PC-3 (cell line): ENCODE measurements around the gene LBX1. TPM values are rescaled to one million over a fixed set of nuclear protein-coding genes. Genes with fewer than 3 reads are reported as not detected.

Experiments used
- ATAC-seq: fragments of 200-7000 bp; cut with Tn5 transposase; 2 replicates; pipeline ENCODE4 v1.9.1; 2020; ENCODE audit warnings: mild to moderate bottlenecking, moderate library complexity
- Bru-seq: library from RNA; stranded (reverse); fragments of 400-500 nt; gene quantifications from one replicate; lab custom pipeline; 2021; lab: Mats Ljungman, UMichigan
- BruChase-seq, 2 experiments: library from RNA; stranded (reverse); fragments of 400-500 nt; gene quantifications; one replicate each; lab custom pipeline; 2021; lab: Mats Ljungman, UMichigan
- BruUV-seq: library from RNA; stranded (reverse); fragments of 400-500 nt; replicated peaks from 2 replicates; lab custom pipeline; 2021; lab: Mats Ljungman, UMichigan
- CTCF ChIA-PET: fragments of 300-600 bp; sonication (Branson Sonifier 250); formaldehyde crosslinking; loops from one replicate; lab custom pipeline; 2022; ENCODE audit warnings: antibody characterized with exemption; lab: Charles Lee
- POLR2A ChIA-PET: fragments of 300-600 bp; sonication (Branson Sonifier 250); formaldehyde crosslinking; loops from one replicate; lab custom pipeline; 2022; ENCODE audit warnings: antibody characterized with exemption; ENCODE audit not compliant: unreplicated experiment; lab: Charles Lee
- DNase-seq: peaks from one replicate; pipeline ENCODE4 v3.0.0-alpha.2; 2015
- H2AFZ ChIP-seq: fragments of 300-600 bp; sonication (generic); 2 replicates; pipeline ENCODE4 v1.6.0; 2016; ENCODE audit warnings: antibody characterized with exemption, low read length
- H3F3A ChIP-seq: fragments of 300-600 bp; sonication (generic); one replicate; pipeline ENCODE4 v1.6.0; 2017; ENCODE audit warnings: antibody characterized with exemption, low read length, control low read depth, mild to moderate bottlenecking; ENCODE audit not compliant: unreplicated experiment
- H3K27ac ChIP-seq: fragments of 300-600 bp; sonication (generic); 2 replicates; pipeline ENCODE4 v1.5.1; 2016; ENCODE audit warnings: mild to moderate bottlenecking, low read length
- H3K27me3 ChIP-seq: fragments of 300-600 bp; sonication (generic); 2 replicates; pipeline ENCODE4 v1.6.1; 2016; ENCODE audit warnings: low read length, mixed read lengths
- H3K36me3 ChIP-seq: fragments of 300-600 bp; sonication (generic); 2 replicates; pipeline ENCODE4 v1.6.1; 2016; ENCODE audit warnings: low read depth, mixed run types, low read length, mixed read lengths
- H3K4me1 ChIP-seq: fragments of 300-600 bp; sonication (generic); 2 replicates; pipeline ENCODE4 v1.5.1; 2016; ENCODE audit warnings: low read length; ENCODE audit not compliant: insufficient read depth
- H3K4me2 ChIP-seq: fragments of 300-600 bp; sonication (generic); 2 replicates; pipeline ENCODE4 v1.6.0; 2016; ENCODE audit warnings: low read length
- H3K4me3 ChIP-seq: fragments of 300-600 bp; sonication (generic); 2 replicates; pipeline ENCODE4 v1.5.1; 2016; ENCODE audit warnings: mild to moderate bottlenecking, low read length, mixed read lengths
- H3K79me2 ChIP-seq: fragments of 300-600 bp; sonication (generic); 2 replicates; pipeline ENCODE4 v1.6.1; 2017; ENCODE audit warnings: low read length, mixed read lengths
- H3K9ac ChIP-seq: fragments of 300-600 bp; sonication (generic); 2 replicates; pipeline ENCODE4 v1.6.0; 2016; ENCODE audit warnings: mild to moderate bottlenecking, low read length
- H3K9me2 ChIP-seq: fragments of 300-600 bp; sonication (generic); replicated peaks from 2 replicates; pipeline ENCODE4 v1.6.1; 2016; ENCODE audit warnings: mixed run types, low read length, mixed read lengths
- H3K9me3 ChIP-seq: fragments of 300-600 bp; sonication (generic); 2 replicates; pipeline ENCODE4 v1.6.1; 2016; ENCODE audit warnings: low read length, mixed read lengths
- H4K20me1 ChIP-seq: fragments of 300-600 bp; sonication (generic); 2 replicates; pipeline ENCODE4 v1.6.1; 2016; ENCODE audit warnings: low read length, mixed read lengths
- CTCF ChIP-seq: fragments of 300-600 bp; sonication (generic); conservative IDR thresholded peaks from 2 replicates; pipeline ENCODE4 v1.5.1; 2017; ENCODE audit warnings: antibody characterized with exemption, low read depth, mild to moderate bottlenecking, low read length
- EZH2 ChIP-seq: fragments of 300-600 bp; sonication (generic); IDR thresholded peaks from one replicate; pipeline ENCODE4 v1.6.1; 2017; ENCODE audit warnings: antibody characterized with exemption, mild to moderate bottlenecking, low read length; ENCODE audit not compliant: unreplicated experiment
- EZH2phosphoT487 ChIP-seq: fragments of 300-600 bp; sonication (generic); IDR thresholded peaks from 2 replicates; pipeline ENCODE4 v1.6.1; 2018; ENCODE audit warnings: mild to moderate bottlenecking, antibody characterized with exemption, low read length, borderline replicate concordance
- intact Hi-C: fragments of 100-400 bp; cut with micrococcal nuclease; formaldehyde crosslinking; loops from 2 replicates; pipeline ENCODE4 v1.9.0; 2023
- long read RNA-seq: library from polyadenylated mRNA; unstranded; transcript quantifications from one replicate; pipeline ENCODE4 v2.0.0, GENCODE V29; 2021; ENCODE audit not compliant: unreplicated experiment
- total RNA-seq: library from RNA; depleted of rRNA; stranded (reverse); fragments of >200 nt; gene quantifications from 2 replicates; pipeline ENCODE4 v1.2.3, GENCODE V29; 2014; rRNA removed

LBX1 gene
- total RNA-seq (not detected in 2 replicates), Bru-seq, nascent RNA (not detected), BruChase-seq, experiment 1, labeled RNA remaining after a 6-hour chase (not detected), BruChase-seq, experiment 2, labeled RNA remaining after a 2-hour chase (not detected)
- long read RNA-seq, result 0 reads

- no peaks in the 10 kb centered on the region for H3K9me2 ChIP-seq
- H3K4me1 ChIP-seq, result peaks cover 4% of the 10 kb centered on the region
- H3K4me3 ChIP-seq, result peak within 1 kb of the TSS; percentile 35; the same call in 1 of the 2 replicates
- no peaks in the 10 kb centered on the region for H3K79me2 ChIP-seq
- H3F3A ChIP-seq, result no peaks in the 10 kb centered on the region
- H3K27ac ChIP-seq, result no peak within 1 kb of the TSS
- H3K9me3 ChIP-seq, result no peaks in the 10 kb centered on the region
- CTCF ChIA-PET, result no interaction called here
- H3K27me3 ChIP-seq, result peaks cover 96% of the 10 kb centered on the region
- H3K9ac ChIP-seq, result no peak within 1 kb of the TSS
- H4K20me1 ChIP-seq, result no peaks in the 10 kb centered on the region
- ATAC-seq, result no peak
- TF ChIP-seq CTCF (no peak), EZH2 (peak; percentile 98), EZH2phosphoT487 (peak; percentile 86)
- DNase-seq, result no peak
- intact Hi-C loops, result no loop called here
- BruUV-seq, result no TSS peak
- H3K36me3 ChIP-seq, result no peaks in the 10 kb centered on the region
- no peak within 1 kb of the TSS for H2AFZ ChIP-seq
- H3K4me2 ChIP-seq, result peak within 1 kb of the TSS; percentile 60
- POLR2A ChIA-PET, result no interaction called here
These were observed at the start of gene LBX1 for GRCh38 chr10:101229266-101230182. LBX1 (minus strand) TSS chr10:101229463; CDS start chr10:101228815, 648 bp downstream.

- ATAC-seq, result no peak
- CTCF ChIA-PET, result no interaction called here
- TF ChIP-seq EZH2, result no peak
- TF ChIP-seq CTCF, result no peak
- TF ChIP-seq EZH2phosphoT487, result no peak
- Histone ChIP-seq H4K20me1 (no peaks in the 10 kb centered on the region), H3K79me2 (no peaks in the 10 kb centered on the region), H2AFZ (no peak overlapping the region), H3K9ac (no peak overlapping the region), H3F3A (no peaks in the 10 kb centered on the region), H3K4me2 (no peak overlapping the region), H3K27me3 (no peaks in the 10 kb centered on the region), H3K9me3 (no peaks in the 10 kb centered on the region), H3K4me1 (no peaks in the 10 kb centered on the region), H3K9me2 (no peaks in the 10 kb centered on the region), H3K27ac (no peak overlapping the region), H3K4me3 (no peak overlapping the region), H3K36me3 (no peaks in the 10 kb centered on the region)
- intact Hi-C loops, result no loop called here
- no peak for DNase-seq
- BruUV-seq, result no TSS peak
- POLR2A ChIA-PET, result no interaction called here
These were observed 44.5 kb upstream of the LBX1 start for GRCh38 chr10:101273741-101274140.

- H4K20me1 ChIP-seq, result no peaks in the 10 kb centered on the region
- TF ChIP-seq CTCF (no peak), EZH2phosphoT487 (no peak), EZH2 (no peak)
These were observed 44.1 kb upstream of the LBX1 start for GRCh38 chr10:101273330-101273729.

More at GRCh38 chr10:101273330-101273729, 44.1 kb upstream of the LBX1 start:
- CTCF ChIA-PET, result no interaction called here
- no peak overlapping the region for H3K4me3 ChIP-seq
- H3K4me2 ChIP-seq, result no peak overlapping the region
- no peak overlapping the region for H3K27ac ChIP-seq
- H3K27me3 ChIP-seq, result no peaks in the 10 kb centered on the region
- no peak for DNase-seq
- H3K79me2 ChIP-seq, result no peaks in the 10 kb centered on the region
- no TSS peak for BruUV-seq
- no peak overlapping the region for H2AFZ ChIP-seq
- no peak for ATAC-seq
- no peak overlapping the region for H3K9ac ChIP-seq
- intact Hi-C loops, result no loop called here
- H3K9me2 ChIP-seq, result no peaks in the 10 kb centered on the region
- H3K9me3 ChIP-seq, result no peaks in the 10 kb centered on the region
- no peaks in the 10 kb centered on the region for H3K4me1 ChIP-seq
- H3F3A ChIP-seq, result no peaks in the 10 kb centered on the region
- POLR2A ChIA-PET, result no interaction called here
- H3K36me3 ChIP-seq, result no peaks in the 10 kb centered on the region
